COR-L47 (cell line): Measurements from ENCODE around the gene PPID.
"Not testable (repeated sequence)": the region's sequence is repeated elsewhere in the genome, so short reads cannot be mapped to it uniquely, and the experiment has no call there.

ENCODE experiments used
- DNase-seq: peaks from one replicate; lab custom pipeline; 2025; lab: John Stamatoyannopoulos, UW

PPID gene

GRCh38 chr4:158722917-158723793, at the start of gene PPID:
TSS of gene PPID (minus strand) at chr4:158723396. CDS start at chr4:158723288, 108 bp downstream.
- peak; percentile 83 for DNase-seq

- DNase-seq = no peak
Observed at GRCh38 chr4:158771776-158772175, 48.6 kb upstream of the PPID start.

GRCh38 chr4:158770671-158771070, 47.5 kb upstream of the PPID start:
- DNase-seq = no peak

GRCh38 chr4:158769175-158769921, 46.2 kb upstream of the PPID start:
- peak; percentile 32 for DNase-seq

- DNase-seq = peak; percentile 84
Observed at GRCh38 chr4:158768555-158769174, 45.5 kb upstream of the PPID start, which contains the start of gene FNIP2. TSS of gene FNIP2 (plus strand) at chr4:158769026. CDS start at chr4:158769213, 187 bp downstream.

GRCh38 chr4:158767451-158767850, 44.3 kb upstream of the PPID start:
- no peak for DNase-seq

GRCh38 chr4:158766434-158767044, 43.3 kb upstream of the PPID start:
- no peak for DNase-seq

GRCh38 chr4:158763462-158763861, 40.3 kb upstream of the PPID start:
- no peak for DNase-seq

- no peak for DNase-seq
Observed at GRCh38 chr4:158762553-158762952, 39.4 kb upstream of the PPID start.

- DNase-seq = no peak
Observed at GRCh38 chr4:158760866-158761265, 37.7 kb upstream of the PPID start.

GRCh38 chr4:158759539-158759938, 36.3 kb upstream of the PPID start:
- DNase-seq = not testable (repeated sequence)

GRCh38 chr4:158758703-158759102, 35.5 kb upstream of the PPID start:
- DNase-seq = no peak

- DNase-seq = no peak
Observed at GRCh38 chr4:158758142-158758541, 34.9 kb upstream of the PPID start.

GRCh38 chr4:158756588-158756987, 33.4 kb upstream of the PPID start:
- no peak for DNase-seq

- not testable (repeated sequence) for DNase-seq
Observed at GRCh38 chr4:158755819-158756218, 32.6 kb upstream of the PPID start.

- no peak for DNase-seq
Observed at GRCh38 chr4:158754385-158755180, 31.4 kb upstream of the PPID start.

GRCh38 chr4:158750379-158750778, 27.2 kb upstream of the PPID start:
- no peak for DNase-seq

GRCh38 chr4:158746537-158746936, 23.3 kb upstream of the PPID start:
- not testable (repeated sequence) for DNase-seq

GRCh38 chr4:158741326-158742021, 18.3 kb upstream of the PPID start:
- DNase-seq = no peak

- no peak for DNase-seq
Observed at GRCh38 chr4:158739600-158739999, 16.4 kb upstream of the PPID start.

GRCh38 chr4:158738866-158739265, 15.7 kb upstream of the PPID start:
- no peak for DNase-seq
